Activated CD4-positive, alpha-beta T cell treated with anti-CD3 and anti-CD28 coated beads for 36 hours (primary cell): ENCODE data around the gene AP2A2. TPM values are rescaled to one million over a fixed set of nuclear protein-coding genes. Genes with fewer than 3 reads are reported as not detected.

Experiments used
- ATAC-seq: fragments of 200-7000 bp; cut with Tn5 transposase; one replicate; pipeline ENCODE4 v1.10.0; 2021; ENCODE audit warnings: mild to moderate bottlenecking, moderate library complexity
- CTCF ChIA-PET: fragments of 350-600 bp; sonication (Branson Sonifier 250); formaldehyde crosslinking; loops from one replicate; lab custom pipeline; 2021; ENCODE audit warnings: antibody characterized with exemption; lab: Charles Lee
- POLR2A ChIA-PET: fragments of 350-600 bp; sonication (Branson Sonifier 250); formaldehyde crosslinking; loops from one replicate; lab custom pipeline; 2021; ENCODE audit warnings: antibody characterized with exemption, inconsistent platforms; lab: Charles Lee
- DNase-seq: peaks from one replicate; pipeline ENCODE4 v3.0.0-alpha.2; 2020
- H3K27ac Mint-ChIP-seq: one replicate; pipeline ENCODE4 v1.8.0; 2021; ENCODE audit warnings: mixed read lengths
- H3K27me3 Mint-ChIP-seq: one replicate; pipeline ENCODE4 v1.8.0; 2021; ENCODE audit warnings: mixed read lengths
- H3K36me3 Mint-ChIP-seq: one replicate; pipeline ENCODE4 v1.8.0; 2021; ENCODE audit warnings: low read depth, mixed read lengths
- H3K4me1 Mint-ChIP-seq: one replicate; pipeline ENCODE4 v1.8.0; 2021; ENCODE audit warnings: mixed read lengths
- H3K4me3 Mint-ChIP-seq: one replicate; pipeline ENCODE4 v1.8.0; 2021; ENCODE audit warnings: mild to moderate bottlenecking, moderate library complexity, mixed read lengths
- H3K9me3 Mint-ChIP-seq: one replicate; pipeline ENCODE4 v1.8.0; 2021; ENCODE audit warnings: low read depth, mixed read lengths
- intact Hi-C, 2 experiments: fragments of 100-400 bp; cut with DNase I in 1 of 2; cut with micrococcal nuclease in 1 of 2; formaldehyde crosslinking; loops; one replicate each; pipeline versions ENCODE4 v1.14.2 to v1.15.1; 2022 to 2024; cut with DNase I, micrococcal nuclease
- total RNA-seq, 2 experiments: library from RNA; stranded (reverse); gene quantifications; one replicate each; pipeline ENCODE4 v1.2.3, GENCODE V29; 2021

AP2A2 gene
- total RNA-seq, 2 experiments from 2014 or later = 43.5 to 71.6 TPM

DNA sequence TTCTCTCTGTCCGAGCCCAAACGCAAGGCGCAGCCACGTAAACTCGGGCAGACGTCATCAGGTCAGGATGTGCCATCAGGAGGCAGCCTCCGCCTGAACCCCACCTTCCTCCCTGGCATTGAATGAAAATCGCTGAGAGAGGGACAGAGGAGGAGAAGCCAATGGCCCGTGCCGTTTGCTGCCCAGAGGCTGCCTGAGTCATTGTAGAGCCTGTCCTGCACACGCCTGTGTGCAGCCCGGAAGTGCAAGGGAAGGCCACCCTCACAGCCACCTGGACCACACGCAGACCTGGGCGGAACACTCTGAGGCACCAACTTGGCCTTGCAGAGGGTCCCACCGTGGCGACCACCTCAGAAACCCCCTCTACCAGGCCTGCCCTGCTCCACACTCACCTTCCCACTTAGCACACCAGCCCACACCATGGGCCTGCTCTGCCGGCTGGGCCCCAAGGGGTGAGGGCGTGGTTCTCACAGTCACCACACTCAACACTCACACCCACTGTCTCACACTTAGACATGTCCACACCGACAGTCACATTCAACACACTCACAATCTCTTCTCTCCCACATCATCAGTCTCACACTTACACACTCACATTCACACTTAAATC, 24.1 kb upstream of the AP2A2 start:
- ATAC-seq = no peak
- CTCF ChIA-PET = no interaction called here
- no peaks in the 10 kb centered on the region for H3K9me3 Mint-ChIP-seq
- no peaks in the 10 kb centered on the region for H3K4me1 Mint-ChIP-seq
- peaks cover 32% of the 10 kb centered on the region for H3K36me3 Mint-ChIP-seq
- DNase-seq = no peak
- intact Hi-C loops = no loop called here
- H3K27ac Mint-ChIP-seq = no peak overlapping the region
- POLR2A ChIA-PET = no interaction called here
- no peak overlapping the region for H3K4me3 Mint-ChIP-seq
- no peaks in the 10 kb centered on the region for H3K27me3 Mint-ChIP-seq

- H3K27ac Mint-ChIP-seq = no peak overlapping the region
- no peak for DNase-seq
- intact Hi-C loops = no loop called here
- POLR2A ChIA-PET = no interaction called here
- H3K36me3 Mint-ChIP-seq = peaks cover 39% of the 10 kb centered on the region
- peaks cover 14% of the 10 kb centered on the region for H3K4me1 Mint-ChIP-seq
- no peaks in the 10 kb centered on the region for H3K27me3 Mint-ChIP-seq
- H3K9me3 Mint-ChIP-seq = no peaks in the 10 kb centered on the region
- no peak overlapping the region for H3K4me3 Mint-ChIP-seq
- ATAC-seq = no peak
- CTCF ChIA-PET = no interaction called here
These were observed 21.3 kb upstream of the AP2A2 start for GRCh38 chr11:904380-904779.

- DNase-seq (no peak), ATAC-seq (no peak)
- Mint-ChIP-seq H3K4me1 (peaks cover 19% of the 10 kb centered on the region), H3K27ac (no peak overlapping the region), H3K27me3 (no peaks in the 10 kb centered on the region), H3K9me3 (no peaks in the 10 kb centered on the region), H3K4me3 (no peak overlapping the region), H3K36me3 (peaks cover 36% of the 10 kb centered on the region)
- POLR2A ChIA-PET = no interaction called here
- CTCF ChIA-PET = interaction anchor here (0.7 kb wide), 1 partner anchor 19 kb away, joined by 3 read pairs; no protein-coding TSS in a partner anchor
- intact Hi-C loops = no loop called here
These were observed 19.7 kb upstream of the AP2A2 start for GRCh38 chr11:905952-906351.

GRCh38 chr11:907668-908067, 18.0 kb upstream of the AP2A2 start:
- intact Hi-C loops = no loop called here
- no peaks in the 10 kb centered on the region for H3K27me3 Mint-ChIP-seq
- ATAC-seq (no peak), DNase-seq (no peak)
- H3K9me3 Mint-ChIP-seq = no peaks in the 10 kb centered on the region
- no peak overlapping the region for H3K27ac Mint-ChIP-seq
- H3K36me3 Mint-ChIP-seq = peaks cover 23% of the 10 kb centered on the region
- CTCF ChIA-PET = no interaction called here
- H3K4me3 Mint-ChIP-seq = no peak overlapping the region
- H3K4me1 Mint-ChIP-seq = peaks cover 24% of the 10 kb centered on the region
- POLR2A ChIA-PET = no interaction called here

- no peaks in the 10 kb centered on the region for H3K9me3 Mint-ChIP-seq
These were observed 17.4 kb upstream of the AP2A2 start for GRCh38 chr11:908273-908672.

GRCh38 chr11:909406-909805, 16.3 kb upstream of the AP2A2 start:
- intact Hi-C loops = no loop called here
- no peaks in the 10 kb centered on the region for H3K27me3 Mint-ChIP-seq
- H3K4me3 Mint-ChIP-seq = peak overlapping the region; percentile 88
- no peaks in the 10 kb centered on the region for H3K9me3 Mint-ChIP-seq
- H3K27ac Mint-ChIP-seq = no peak overlapping the region
- ATAC-seq (no peak), DNase-seq (no peak)
- ChIA-PET CTCF (interaction anchor here (1.0 kb wide), 1 partner anchor 15 kb away, joined by 3 read pairs; no protein-coding TSS in a partner anchor), POLR2A (no interaction called here)
- peaks cover 24% of the 10 kb centered on the region for H3K4me1 Mint-ChIP-seq
- peaks cover 12% of the 10 kb centered on the region for H3K36me3 Mint-ChIP-seq

More at GRCh38 chr11:908273-908672, 17.4 kb upstream of the AP2A2 start:
- ATAC-seq = no peak
- Mint-ChIP-seq H3K27ac (no peak overlapping the region), H3K36me3 (peaks cover 18% of the 10 kb centered on the region), H3K4me3 (no peak overlapping the region), H3K4me1 (peaks cover 24% of the 10 kb centered on the region), H3K27me3 (no peaks in the 10 kb centered on the region)
- ChIA-PET POLR2A (no interaction called here), CTCF (no interaction called here)
- DNase-seq = no peak
- intact Hi-C loops = no loop called here

- Mint-ChIP-seq H3K9me3 (no peaks in the 10 kb centered on the region), H3K36me3 (peaks cover 10% of the 10 kb centered on the region), H3K27me3 (no peaks in the 10 kb centered on the region), H3K4me1 (peaks cover 24% of the 10 kb centered on the region), H3K27ac (peak overlapping the region; percentile 58), H3K4me3 (peak overlapping the region; percentile 88)
- ATAC-seq (peak; percentile 28), DNase-seq (peak; percentile 63)
- ChIA-PET POLR2A (interaction anchor here (1.1 kb wide), 1 partner anchor 14 kb away, joined by 4 read pairs; no protein-coding TSS in a partner anchor), CTCF (interaction anchor here (1.0 kb wide), 1 partner anchor 15 kb away, joined by 3 read pairs; no protein-coding TSS in a partner anchor)
- intact Hi-C loops = loop anchor here (1.0 to 5.0 kb wide), 9 partner anchors 15 to 399 kb away; partner anchors contain the start of genes AP2A2 (in 1 of the 2), GATD1 (in 1 of the 2), HRAS (in 1 of the 2) and POLR2L (in 1 of the 2)
These were observed 15.6 kb upstream of the AP2A2 start for GRCh38 chr11:910044-910588.

DNA sequence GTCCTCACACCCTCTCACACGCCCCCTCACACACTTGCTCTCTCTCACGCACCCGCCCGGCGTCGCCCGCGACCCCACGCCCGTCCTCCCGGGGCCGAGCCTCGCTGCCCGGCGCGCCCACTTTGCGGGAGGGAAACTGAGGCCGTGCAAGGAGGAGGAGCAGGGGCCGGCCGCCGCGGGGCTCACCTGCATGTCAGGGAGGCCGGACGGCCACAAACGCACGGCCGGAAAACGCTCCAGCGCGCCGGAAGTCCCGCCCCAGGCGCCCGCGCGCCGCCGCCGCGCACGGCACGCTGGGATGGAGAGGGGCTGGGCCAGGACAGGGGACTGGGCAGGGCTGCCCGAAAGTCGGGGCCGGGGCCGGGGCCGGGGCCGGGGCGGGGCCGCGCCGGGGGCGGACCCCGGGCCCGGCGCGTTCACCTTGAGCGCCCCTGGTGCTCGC, 15.1 kb upstream of the AP2A2 start, which contains the start of gene CHID1:
CHID1 (minus strand) TSS at position 222 of the 442 bp plus-strand sequence. CDS start 5,994 bp downstream, outside the sequence.
- ATAC-seq (peak; percentile 98), DNase-seq (peak; percentile 92)
- H3K27ac Mint-ChIP-seq = peak within 1 kb of the TSS; percentile 88
- H3K4me3 Mint-ChIP-seq = peak within 1 kb of the TSS; percentile 88
- H3K4me1 Mint-ChIP-seq = peaks cover 24% of the 10 kb centered on the region
- ChIA-PET POLR2A (interaction anchor here (1.1 kb wide), 1 partner anchor 14 kb away, joined by 4 read pairs; no protein-coding TSS in a partner anchor), CTCF (interaction anchor here (1.0 to 1.3 kb wide), 2 partner anchors 14 kb away, joined by 3 to 11 read pairs; partner anchors contain the start of gene AP2A2)
- peaks cover 10% of the 10 kb centered on the region for H3K36me3 Mint-ChIP-seq
- intact Hi-C loops = loop anchor here (1.0 to 5.0 kb wide), 9 partner anchors 15 to 399 kb away; partner anchors contain the start of genes AP2A2 (in 1 of the 2), GATD1 (in 1 of the 2), HRAS (in 1 of the 2) and POLR2L (in 1 of the 2)
- H3K27me3 Mint-ChIP-seq = no peaks in the 10 kb centered on the region
- H3K9me3 Mint-ChIP-seq = no peaks in the 10 kb centered on the region

- intact Hi-C loops = loop anchor here in 1 of 2 experiments (5.0 kb wide), 1 partner anchor 64 kb away; no protein-coding TSS in a partner anchor
- H3K27me3 Mint-ChIP-seq = no peaks in the 10 kb centered on the region
- ATAC-seq (peak; percentile 28), DNase-seq (peak; percentile 64)
- H3K4me3 Mint-ChIP-seq = peak overlapping the region; percentile 80
- peak overlapping the region; percentile 88 for H3K27ac Mint-ChIP-seq
- H3K4me1 Mint-ChIP-seq = peaks cover 24% of the 10 kb centered on the region
- peaks cover 10% of the 10 kb centered on the region for H3K36me3 Mint-ChIP-seq
- ChIA-PET POLR2A (interaction anchor here (1.1 kb wide), 1 partner anchor 13 kb away, joined by 5 read pairs; no protein-coding TSS in a partner anchor), CTCF (interaction anchor here (0.6 to 1.3 kb wide), 4 partner anchors 13 to 37 kb away, joined by 3 to 11 read pairs (median 4); partner anchors contain the start of gene AP2A2)
- H3K9me3 Mint-ChIP-seq = no peaks in the 10 kb centered on the region
These were observed 14.4 kb upstream of the AP2A2 start for GRCh38 chr11:911031-911889.

DNA sequence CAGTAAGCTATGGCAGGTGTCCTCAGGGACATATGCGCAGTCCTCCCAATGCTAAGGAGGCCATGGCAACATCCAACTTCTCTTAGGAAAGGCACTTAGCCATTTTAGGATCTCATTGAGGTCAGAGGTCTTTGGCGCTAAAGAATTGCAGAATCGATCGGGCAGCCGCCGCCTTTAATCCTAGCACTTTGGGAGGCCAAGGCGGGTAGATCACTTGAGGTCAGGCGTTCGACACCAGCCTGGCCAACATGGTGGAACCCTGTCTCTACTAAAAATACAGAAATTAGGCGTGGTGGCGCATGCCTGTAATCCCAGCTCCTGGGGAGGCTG, 13.8 kb upstream of the AP2A2 start:
- no peak for DNase-seq
- Mint-ChIP-seq H3K4me3 (peak overlapping the region; percentile 80), H3K9me3 (no peaks in the 10 kb centered on the region), H3K36me3 (peaks cover 5% of the 10 kb centered on the region), H3K27me3 (no peaks in the 10 kb centered on the region), H3K4me1 (peaks cover 24% of the 10 kb centered on the region), H3K27ac (peak overlapping the region; percentile 88)
- intact Hi-C loops = loop anchor here in 1 of 2 experiments (5.0 kb wide), 1 partner anchor 65 kb away; no protein-coding TSS in a partner anchor
- POLR2A ChIA-PET = interaction anchor here (1.1 kb wide), 1 partner anchor 13 kb away, joined by 5 read pairs; no protein-coding TSS in a partner anchor
- no peak for ATAC-seq
- CTCF ChIA-PET = interaction anchor here (0.6 to 1.3 kb wide), 3 partner anchors 13 to 36 kb away, joined by 3 to 11 read pairs (median 4); partner anchors contain the start of gene AP2A2
